ENCODE measurements around the gene CLIC1. TPM values are rescaled to one million over a fixed set of nuclear protein-coding genes. Genes with fewer than 3 reads are reported as not detected.
"Not testable (repeated sequence)": the region's sequence is repeated elsewhere in the genome, so short reads cannot be mapped to it uniquely, and the experiment has no call there.

CLIC1 gene
- total RNA-seq, 1 experiment from 2014 or later, result 374 TPM

DNA sequence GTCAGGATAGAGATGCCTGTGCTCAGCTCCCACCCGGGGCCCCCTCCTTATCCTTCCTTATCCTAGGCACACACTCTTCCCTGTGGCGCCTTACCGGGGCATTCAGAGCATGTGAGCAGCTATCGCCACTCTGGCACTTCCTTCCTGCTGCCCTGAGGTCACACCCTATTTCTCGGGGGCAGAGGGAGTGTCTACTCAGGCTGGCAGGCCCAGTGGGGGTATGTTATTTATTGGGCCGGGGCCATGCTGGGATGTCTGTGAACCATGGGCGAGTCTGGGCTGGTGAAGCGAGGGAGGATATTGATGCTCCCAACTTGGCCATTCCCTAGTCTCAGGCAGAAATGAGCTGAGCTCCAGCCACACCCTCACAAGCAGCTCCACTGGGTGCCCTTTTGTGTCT is 25.1 kb downstream of the CLIC1 start:
- no peak overlapping the region for H3K4me3 Mint-ChIP-seq (ENCODE audit: unreplicated experiment)
- no peaks in the 10 kb centered on the region for H3K9me3 Mint-ChIP-seq (ENCODE audit: unreplicated experiment)
- no peaks in the 10 kb centered on the region for H3K9me3 ChIP-seq
- no peak overlapping the region for H3K27ac Mint-ChIP-seq (ENCODE audit: unreplicated experiment)
- CTCF ChIA-PET, result interaction anchor here (1.0 kb wide), 1 partner anchor 30 kb away, joined by 4 read pairs; the partner anchor contains the start of gene LY6G5C
- TF ChIP-seq, protein P1, sequence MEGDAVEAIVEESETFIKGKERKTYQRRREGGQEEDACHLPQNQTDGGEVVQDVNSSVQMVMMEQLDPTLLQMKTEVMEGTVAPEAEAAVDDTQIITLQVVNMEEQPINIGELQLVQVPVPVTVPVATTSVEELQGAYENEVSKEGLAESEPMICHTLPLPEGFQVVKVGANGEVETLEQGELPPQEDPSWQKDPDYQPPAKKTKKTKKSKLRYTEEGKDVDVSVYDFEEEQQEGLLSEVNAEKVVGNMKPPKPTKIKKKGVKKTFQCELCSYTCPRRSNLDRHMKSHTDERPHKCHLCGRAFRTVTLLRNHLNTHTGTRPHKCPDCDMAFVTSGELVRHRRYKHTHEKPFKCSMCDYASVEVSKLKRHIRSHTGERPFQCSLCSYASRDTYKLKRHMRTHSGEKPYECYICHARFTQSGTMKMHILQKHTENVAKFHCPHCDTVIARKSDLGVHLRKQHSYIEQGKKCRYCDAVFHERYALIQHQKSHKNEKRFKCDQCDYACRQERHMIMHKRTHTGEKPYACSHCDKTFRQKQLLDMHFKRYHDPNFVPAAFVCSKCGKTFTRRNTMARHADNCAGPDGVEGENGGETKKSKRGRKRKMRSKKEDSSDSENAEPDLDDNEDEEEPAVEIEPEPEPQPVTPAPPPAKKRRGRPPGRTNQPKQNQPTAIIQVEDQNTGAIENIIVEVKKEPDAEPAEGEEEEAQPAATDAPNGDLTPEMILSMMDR (IDR thresholded peaks at IDR 0.05; ENCODE audit: insufficient read depth in 1 of 2, low read depth in 1 of 2, low read length in 1 of 2, severe bottlenecking in 1 of 2, unreplicated experiment in 1 of 2), result no peak
- H3K36me3 ChIP-seq (ENCODE audit: control insufficient read depth, insufficient read depth, low read length), result no peaks in the 10 kb centered on the region
- H3K27me3 Mint-ChIP-seq (ENCODE audit: insufficient read depth, unreplicated experiment), result no peaks in the 10 kb centered on the region
- H3K27me3 ChIP-seq (replicated peaks; ENCODE audit: control insufficient read depth, insufficient read depth, low read length), result no peaks in the 10 kb centered on the region
- no peak overlapping the region for H3K4me3 ChIP-seq (ENCODE audit: low read depth, low read length)
- peaks cover 26% of the 10 kb centered on the region for H3K4me1 ChIP-seq
- no peak for DNase-seq
- POLR2A ChIA-PET, result interaction anchor here (0.9 kb wide), 1 partner anchor 116 kb away, joined by 4 read pairs; the partner anchor contains the start of gene HSPA1B
- peaks cover 5% of the 10 kb centered on the region for H3K36me3 Mint-ChIP-seq (ENCODE audit: insufficient read depth, unreplicated experiment)
- H3K4me1 Mint-ChIP-seq (ENCODE audit: low read depth, unreplicated experiment), result peaks cover 31% of the 10 kb centered on the region
- BruUV-seq (replicated peaks), result no TSS peak
- intact Hi-C loops (cut with micrococcal nuclease; ENCODE audit: unreplicated experiment), result no loop called here

DNA sequence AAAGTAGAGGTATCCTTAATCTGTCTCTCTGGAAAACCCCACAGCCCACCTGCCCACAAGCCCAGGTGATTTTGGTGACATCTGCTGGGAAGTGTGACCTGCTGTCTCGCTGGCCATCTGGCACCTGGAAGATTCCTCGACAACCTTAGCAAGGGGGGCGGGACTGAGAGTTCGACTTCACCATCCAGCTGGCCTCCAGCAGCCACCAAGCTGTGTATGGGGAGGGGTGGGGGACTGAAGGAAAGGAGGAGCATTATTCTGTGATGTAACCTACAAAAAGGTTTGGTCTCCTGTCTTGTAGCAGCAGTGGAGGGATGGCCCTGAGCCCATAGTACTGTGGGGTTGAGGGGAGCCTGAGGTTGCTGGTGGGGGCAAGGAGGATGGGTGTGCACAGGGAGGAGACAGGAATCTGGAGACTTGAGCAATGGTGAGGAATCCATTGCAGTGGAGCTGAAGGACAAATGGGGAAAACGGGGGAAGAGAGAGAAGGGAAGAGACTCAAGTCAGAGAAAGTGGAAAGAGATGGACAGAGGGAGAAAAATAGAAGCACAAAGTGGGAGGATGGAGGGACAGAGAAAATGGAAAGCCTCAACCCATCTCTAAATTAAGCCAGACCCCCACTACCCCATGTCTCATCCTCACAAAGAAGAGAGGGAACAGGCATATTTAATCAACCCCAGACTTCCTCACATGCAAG is 25.7 kb downstream of the CLIC1 start:
- H3K4me3 Mint-ChIP-seq (ENCODE audit: unreplicated experiment), result no peak overlapping the region
- DNase-seq, result no peak
- H3K4me1 ChIP-seq, result peaks cover 26% of the 10 kb centered on the region
- H3K27ac Mint-ChIP-seq (ENCODE audit: unreplicated experiment), result no peak overlapping the region
- intact Hi-C loops (cut with micrococcal nuclease; ENCODE audit: unreplicated experiment), result no loop called here
- no TSS peak for BruUV-seq (replicated peaks)
- H3K9me3 Mint-ChIP-seq (ENCODE audit: unreplicated experiment), result no peaks in the 10 kb centered on the region
- no peaks in the 10 kb centered on the region for H3K36me3 ChIP-seq (ENCODE audit: control insufficient read depth, insufficient read depth, low read length)
- peaks cover 5% of the 10 kb centered on the region for H3K36me3 Mint-ChIP-seq (ENCODE audit: insufficient read depth, unreplicated experiment)
- no peaks in the 10 kb centered on the region for H3K27me3 ChIP-seq (replicated peaks; ENCODE audit: control insufficient read depth, insufficient read depth, low read length)
- H3K4me3 ChIP-seq (ENCODE audit: low read depth, low read length), result no peak overlapping the region
- no peaks in the 10 kb centered on the region for H3K27me3 Mint-ChIP-seq (ENCODE audit: insufficient read depth, unreplicated experiment)
- ChIA-PET POLR2A (interaction anchor here (0.9 to 1.0 kb wide), 2 partner anchors 28 to 117 kb away, joined by 3 to 4 read pairs; partner anchors contain the start of gene HSPA1B), CTCF (interaction anchor here (1.0 kb wide), 1 partner anchor 30 kb away, joined by 4 read pairs; the partner anchor contains the start of gene LY6G5C)
- no peaks in the 10 kb centered on the region for H3K9me3 ChIP-seq
- TF ChIP-seq, protein P1 (IDR thresholded peaks at IDR 0.05; ENCODE audit: insufficient read depth in 1 of 2, low read depth in 1 of 2, low read length in 1 of 2, severe bottlenecking in 1 of 2, unreplicated experiment in 1 of 2), result no peak
- peaks cover 31% of the 10 kb centered on the region for H3K4me1 Mint-ChIP-seq (ENCODE audit: low read depth, unreplicated experiment)

DNA sequence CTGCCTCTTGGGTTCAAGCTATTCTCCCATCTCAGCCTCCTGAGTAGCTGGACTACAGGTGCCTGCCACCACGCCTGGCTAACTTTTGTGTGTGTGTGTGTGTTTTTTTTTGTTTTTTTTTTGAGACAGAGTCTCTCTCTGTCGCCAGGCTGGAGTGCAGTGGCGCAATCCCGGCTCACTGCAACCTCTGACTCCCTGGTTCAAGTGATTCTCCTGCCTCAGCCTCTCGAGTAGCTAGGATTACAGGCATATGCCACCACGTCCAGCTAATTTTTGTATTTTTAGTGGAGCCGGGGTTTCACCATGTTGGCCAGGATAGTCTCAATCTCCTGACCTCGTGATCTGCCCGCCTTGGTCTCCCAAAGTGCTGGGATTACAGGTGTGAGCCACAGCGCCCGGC is 27.2 kb downstream of the CLIC1 start:
- H3K36me3 ChIP-seq (ENCODE audit: control insufficient read depth, insufficient read depth, low read length); H3K9me3 Mint-ChIP-seq (ENCODE audit: unreplicated experiment); H3K27me3 ChIP-seq (replicated peaks; ENCODE audit: control insufficient read depth, insufficient read depth, low read length); H3K4me3 Mint-ChIP-seq (ENCODE audit: unreplicated experiment); BruUV-seq (replicated peaks); POLR2A ChIA-PET; H3K4me3 ChIP-seq (ENCODE audit: low read depth, low read length); H3K9me3 ChIP-seq; intact Hi-C loops (cut with micrococcal nuclease; ENCODE audit: unreplicated experiment); H3K27me3 Mint-ChIP-seq (ENCODE audit: insufficient read depth, unreplicated experiment); CTCF ChIA-PET; DNase-seq; H3K36me3 Mint-ChIP-seq (ENCODE audit: insufficient read depth, unreplicated experiment); H3K27ac Mint-ChIP-seq (ENCODE audit: unreplicated experiment): not testable (repeated sequence)
- H3K4me1 ChIP-seq, result peaks cover 13% of the 10 kb centered on the region
- H3K4me1 Mint-ChIP-seq (ENCODE audit: low read depth, unreplicated experiment), result peaks cover 26% of the 10 kb centered on the region
